PFSK-1 (cell line): ENCODE measurements around the gene R3HCC1L.

ENCODE experiments used
- FOXP2 ChIP-seq: optimal IDR thresholded peaks from 2 replicates; pipeline ENCODE3; 2011; ENCODE audit warnings: borderline replicate concordance, control low read depth, inconsistent platforms; ENCODE audit not compliant: insufficient read depth; ENCODE audit errors: extremely low read length, extremely low read depth
- POLR2AphosphoS5 ChIP-seq: IDR thresholded peaks from 2 replicates; pipeline ENCODE4 v1.6.1; 2012; ENCODE audit warnings: low read depth, mild to moderate bottlenecking, control low read depth, low read length, moderate library complexity
- SIN3A ChIP-seq: IDR thresholded peaks from 2 replicates; pipeline ENCODE4 v1.6.1; 2012; ENCODE audit warnings: mild to moderate bottlenecking, low read length, moderate library complexity, borderline replicate concordance; ENCODE audit not compliant: insufficient read depth
- TAF1 ChIP-seq: IDR thresholded peaks from 2 replicates; pipeline ENCODE4 v1.6.1; 2012; ENCODE audit warnings: low read length, control low read depth, borderline replicate concordance; ENCODE audit not compliant: insufficient read depth
- TF ChIP-seq, protein P1 (sequence below), 2 experiments: IDR thresholded peaks; 2 replicates each; pipeline versions ENCODE4 v1.6.1 to v1.8.0; 2011 to 2012; ENCODE audit warnings: low read depth in 2 of 2, low read length in 2 of 2, control low read depth in 1 of 2, inconsistent platforms in 1 of 2, mild to moderate bottlenecking in 1 of 2, moderate library complexity in 1 of 2; ENCODE audit not compliant: insufficient read depth in 1 of 2

The R3HCC1L gene

DNA sequence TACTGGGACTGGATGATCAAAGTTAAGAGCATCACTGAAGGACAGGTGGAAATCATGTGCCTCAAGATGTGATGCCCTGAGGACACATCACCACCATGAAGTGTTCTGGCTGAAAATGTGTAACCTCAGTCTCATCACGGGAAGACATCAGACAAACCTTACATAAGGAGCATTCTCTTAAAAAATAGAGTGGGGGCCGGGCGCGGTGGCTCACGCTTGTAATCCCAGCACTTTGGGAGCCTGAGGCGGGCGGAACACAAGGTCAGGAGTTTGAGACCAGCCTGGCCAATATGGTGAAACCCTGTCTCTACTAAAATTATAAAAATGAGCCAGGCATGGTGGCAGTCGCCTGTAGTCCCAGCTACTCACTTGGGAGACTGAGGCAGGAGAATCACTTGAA lies 67.9 kb downstream of the R3HCC1L start:
- TF ChIP-seq FOXP2 (no peak), POLR2AphosphoS5 (no peak), TAF1 (no peak), SIN3A (no peak)
- TF ChIP-seq, protein P1, sequence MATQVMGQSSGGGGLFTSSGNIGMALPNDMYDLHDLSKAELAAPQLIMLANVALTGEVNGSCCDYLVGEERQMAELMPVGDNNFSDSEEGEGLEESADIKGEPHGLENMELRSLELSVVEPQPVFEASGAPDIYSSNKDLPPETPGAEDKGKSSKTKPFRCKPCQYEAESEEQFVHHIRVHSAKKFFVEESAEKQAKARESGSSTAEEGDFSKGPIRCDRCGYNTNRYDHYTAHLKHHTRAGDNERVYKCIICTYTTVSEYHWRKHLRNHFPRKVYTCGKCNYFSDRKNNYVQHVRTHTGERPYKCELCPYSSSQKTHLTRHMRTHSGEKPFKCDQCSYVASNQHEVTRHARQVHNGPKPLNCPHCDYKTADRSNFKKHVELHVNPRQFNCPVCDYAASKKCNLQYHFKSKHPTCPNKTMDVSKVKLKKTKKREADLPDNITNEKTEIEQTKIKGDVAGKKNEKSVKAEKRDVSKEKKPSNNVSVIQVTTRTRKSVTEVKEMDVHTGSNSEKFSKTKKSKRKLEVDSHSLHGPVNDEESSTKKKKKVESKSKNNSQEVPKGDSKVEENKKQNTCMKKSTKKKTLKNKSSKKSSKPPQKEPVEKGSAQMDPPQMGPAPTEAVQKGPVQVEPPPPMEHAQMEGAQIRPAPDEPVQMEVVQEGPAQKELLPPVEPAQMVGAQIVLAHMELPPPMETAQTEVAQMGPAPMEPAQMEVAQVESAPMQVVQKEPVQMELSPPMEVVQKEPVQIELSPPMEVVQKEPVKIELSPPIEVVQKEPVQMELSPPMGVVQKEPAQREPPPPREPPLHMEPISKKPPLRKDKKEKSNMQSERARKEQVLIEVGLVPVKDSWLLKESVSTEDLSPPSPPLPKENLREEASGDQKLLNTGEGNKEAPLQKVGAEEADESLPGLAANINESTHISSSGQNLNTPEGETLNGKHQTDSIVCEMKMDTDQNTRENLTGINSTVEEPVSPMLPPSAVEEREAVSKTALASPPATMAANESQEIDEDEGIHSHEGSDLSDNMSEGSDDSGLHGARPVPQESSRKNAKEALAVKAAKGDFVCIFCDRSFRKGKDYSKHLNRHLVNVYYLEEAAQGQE (IDR thresholded peaks at IDR 0.05; ENCODE audit: insufficient read depth in 1 of 2, low read depth in 2 of 2, low read length in 2 of 2), result no peak

GRCh38 chr10:98205351-98205750 lies 70.9 kb downstream of the R3HCC1L start:
- no peak for TF ChIP-seq FOXP2

DNA sequence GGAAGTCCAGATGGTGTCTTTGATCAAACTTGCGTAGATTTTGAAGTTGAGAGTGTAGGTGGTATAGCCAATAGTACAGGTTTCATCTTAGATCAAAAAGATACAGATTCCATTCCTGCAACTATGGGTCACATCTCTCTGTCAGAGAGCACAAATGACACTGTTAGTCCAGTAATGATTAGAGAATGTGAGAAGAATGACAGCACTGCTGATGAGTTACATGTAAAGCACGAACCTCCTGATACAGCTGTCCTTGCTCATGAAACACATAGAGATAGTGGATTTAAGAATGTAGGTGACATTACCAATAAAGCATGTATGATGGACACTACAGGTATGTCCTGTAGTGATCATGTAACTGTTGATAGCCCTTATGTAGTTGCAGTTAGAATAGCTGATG lies 74.5 kb downstream of the R3HCC1L start:
- TF ChIP-seq, protein P1 (IDR thresholded peaks at IDR 0.05; ENCODE audit: insufficient read depth in 1 of 2, low read depth in 2 of 2, low read length in 2 of 2), result no peak
- TF ChIP-seq POLR2AphosphoS5 (no peak), FOXP2 (no peak), SIN3A (no peak), TAF1 (no peak)

DNA sequence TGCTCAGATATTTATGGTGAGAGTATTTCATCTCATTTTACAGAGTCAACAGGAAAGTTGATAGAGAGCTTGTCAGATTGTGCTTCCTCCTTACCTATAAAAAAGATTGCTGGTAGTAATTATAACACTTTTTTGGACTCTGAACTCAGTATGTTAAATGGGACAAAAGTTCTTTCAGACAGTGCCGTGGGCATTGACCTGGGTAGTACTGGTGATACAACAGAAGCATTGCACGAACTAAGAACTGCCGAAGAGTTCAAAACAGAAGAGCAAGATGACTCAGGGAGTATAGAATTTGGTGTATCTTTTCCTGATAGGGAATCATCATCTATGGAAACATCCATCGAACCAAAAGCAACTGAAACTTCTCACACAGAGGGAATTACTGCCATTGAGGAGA lies 75.0 kb downstream of the R3HCC1L start:
- TF ChIP-seq TAF1 (no peak), FOXP2 (no peak), SIN3A (no peak), POLR2AphosphoS5 (no peak)
- TF ChIP-seq, protein P1 (IDR thresholded peaks at IDR 0.05; ENCODE audit: insufficient read depth in 1 of 2, low read depth in 2 of 2, low read length in 2 of 2), result no peak

DNA sequence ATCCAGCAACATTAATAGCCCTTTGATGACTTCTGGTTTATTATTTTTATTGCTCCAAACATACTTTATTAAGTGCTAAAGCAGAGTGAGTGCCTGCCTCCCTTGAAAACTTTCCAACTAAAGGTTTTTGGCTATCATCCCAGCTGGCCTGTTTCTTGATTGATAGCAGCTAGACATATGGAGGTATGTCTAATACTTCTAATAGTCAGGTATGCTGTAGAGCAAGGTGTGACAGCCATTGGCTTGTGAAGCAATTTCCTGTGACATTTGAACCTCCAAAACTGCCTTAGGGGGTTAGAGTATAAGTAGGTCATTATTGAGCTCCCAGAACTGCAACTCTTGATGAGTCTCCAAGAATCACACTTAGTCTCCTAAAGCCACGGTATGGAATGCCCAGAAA lies 77.7 kb downstream of the R3HCC1L start:
- TF ChIP-seq TAF1 (no peak), POLR2AphosphoS5 (no peak), FOXP2 (no peak), SIN3A (no peak)
- TF ChIP-seq, protein P1 (IDR thresholded peaks at IDR 0.05; ENCODE audit: insufficient read depth in 1 of 2, low read depth in 2 of 2, low read length in 2 of 2), result no peak
